Central memory CD8-positive, alpha-beta T cell (primary cell): ENCODE results near the gene TIGD3.

ENCODE experiments used
- ATAC-seq: fragments of 150-1000 bp; cut with Tn5 transposase; replicated peaks from 2 replicates; pipeline ENCODE4 v1.10.0; 2022; ENCODE audit warnings: mild to moderate bottlenecking, moderate FRiP score, moderate number of reproducible peaks; ENCODE audit not compliant: poor library complexity, severe bottlenecking; ENCODE audit errors: extremely low read depth
- DNase-seq, 2 donors: peaks; one replicate each; pipeline ENCODE4 v3.0.0; 2021; ENCODE audit warnings: low spot score in 2 of 2
- H3K27ac Mint-ChIP-seq: one replicate; pipeline ENCODE4 v1.8.0; 2022; ENCODE audit warnings: low read depth, mild to moderate bottlenecking, moderate library complexity, mixed read lengths
- H3K27me3 Mint-ChIP-seq: one replicate; pipeline ENCODE4 v1.8.0; 2022; ENCODE audit warnings: mixed read lengths
- H3K36me3 Mint-ChIP-seq: one replicate; pipeline ENCODE4 v1.8.0; 2022; ENCODE audit warnings: mild to moderate bottlenecking, moderate library complexity, mixed read lengths; ENCODE audit not compliant: insufficient read depth
- H3K4me1 Mint-ChIP-seq: one replicate; pipeline ENCODE4 v1.8.0; 2022; ENCODE audit warnings: mixed read lengths
- H3K4me3 Mint-ChIP-seq: one replicate; pipeline ENCODE4 v1.8.0; 2022; ENCODE audit warnings: mild to moderate bottlenecking, moderate library complexity, mixed read lengths
- H3K9me3 Mint-ChIP-seq: one replicate; pipeline ENCODE4 v1.8.0; 2022; ENCODE audit warnings: mixed read lengths

TIGD3 gene

GRCh38 chr11:65379698-65380459, 25.3 kb downstream of the TIGD3 start:
- Mint-ChIP-seq H3K4me3 (peak overlapping the region; percentile 3), H3K27me3 (no peaks in the 10 kb centered on the region), H3K27ac (no peak overlapping the region), H3K4me1 (peaks cover 31% of the 10 kb centered on the region), H3K36me3 (peaks cover 20% of the 10 kb centered on the region), H3K9me3 (no peaks in the 10 kb centered on the region)
- DNase-seq (no peak), ATAC-seq (no peak)

- DNase-seq (no peak), ATAC-seq (no peak)
- H3K27me3 Mint-ChIP-seq, result no peaks in the 10 kb centered on the region
- H3K9me3 Mint-ChIP-seq, result no peaks in the 10 kb centered on the region
- H3K36me3 Mint-ChIP-seq, result peaks cover 17% of the 10 kb centered on the region
- H3K4me3 Mint-ChIP-seq, result peak overlapping the region; percentile 97
- peaks cover 38% of the 10 kb centered on the region for H3K4me1 Mint-ChIP-seq
- no peak overlapping the region for H3K27ac Mint-ChIP-seq
Observed at GRCh38 chr11:65380460-65381119, 26.0 kb downstream of the TIGD3 start.

- peak overlapping the region; percentile 95 for H3K27ac Mint-ChIP-seq
- no peak for DNase-seq
- no peaks in the 10 kb centered on the region for H3K27me3 Mint-ChIP-seq
- H3K9me3 Mint-ChIP-seq, result no peaks in the 10 kb centered on the region
- peaks cover 19% of the 10 kb centered on the region for H3K36me3 Mint-ChIP-seq
- peaks cover 41% of the 10 kb centered on the region for H3K4me1 Mint-ChIP-seq
- ATAC-seq, result no peak
- H3K4me3 Mint-ChIP-seq, result peak overlapping the region; percentile 97
Observed at GRCh38 chr11:65381716-65382032, 27.1 kb downstream of the TIGD3 start.

- ATAC-seq (peak; percentile 78), DNase-seq (peak; percentile 72 to 85)
- H3K9me3 Mint-ChIP-seq, result no peaks in the 10 kb centered on the region
- H3K4me1 Mint-ChIP-seq, result peaks cover 46% of the 10 kb centered on the region
- H3K27me3 Mint-ChIP-seq, result no peaks in the 10 kb centered on the region
- H3K27ac Mint-ChIP-seq, result peak within 1 kb of the TSS; percentile 95
- H3K36me3 Mint-ChIP-seq, result peaks cover 22% of the 10 kb centered on the region
- peak within 1 kb of the TSS; percentile 97 for H3K4me3 Mint-ChIP-seq
Observed at GRCh38 chr11:65382033-65382803, 27.7 kb downstream of the TIGD3 start, which contains the start of gene SLC25A45. Gene SLC25A45 (minus strand): TSS chr11:65382646. CDS start chr11:65381951, 695 bp downstream.

- Mint-ChIP-seq H3K4me3 (peak overlapping the region; percentile 97), H3K36me3 (peaks cover 22% of the 10 kb centered on the region), H3K27me3 (no peaks in the 10 kb centered on the region), H3K9me3 (no peaks in the 10 kb centered on the region), H3K27ac (peak overlapping the region; percentile 95), H3K4me1 (peaks cover 51% of the 10 kb centered on the region)
- ATAC-seq (no peak), DNase-seq (no peak)
Observed at GRCh38 chr11:65382804-65383368, 28.3 kb downstream of the TIGD3 start.

GRCh38 chr11:65383778-65384177, 29.2 kb downstream of the TIGD3 start:
- DNase-seq, result no peak
- Mint-ChIP-seq H3K27ac (peak overlapping the region; percentile 95), H3K4me1 (peaks cover 59% of the 10 kb centered on the region), H3K4me3 (peak overlapping the region; percentile 97), H3K36me3 (peaks cover 22% of the 10 kb centered on the region), H3K27me3 (no peaks in the 10 kb centered on the region), H3K9me3 (no peaks in the 10 kb centered on the region)
- no peak for ATAC-seq

- Mint-ChIP-seq H3K27me3 (no peaks in the 10 kb centered on the region), H3K4me1 (peaks cover 65% of the 10 kb centered on the region), H3K4me3 (peak overlapping the region; percentile 97), H3K9me3 (no peaks in the 10 kb centered on the region), H3K27ac (peak overlapping the region; percentile 95), H3K36me3 (peaks cover 22% of the 10 kb centered on the region)
- no peak for ATAC-seq
- DNase-seq, result peak in 1 of 2 donors; percentile 34
Observed at GRCh38 chr11:65384301-65384889, 29.8 kb downstream of the TIGD3 start.

GRCh38 chr11:65386307-65387140, 32.0 kb downstream of the TIGD3 start, which contains the start of gene FRMD8:
Gene FRMD8 (plus strand): TSS chr11:65386637. CDS start chr11:65387037, 400 bp downstream.
- Mint-ChIP-seq H3K27ac (peak within 1 kb of the TSS; percentile 95), H3K4me3 (peak within 1 kb of the TSS; percentile 97), H3K27me3 (no peaks in the 10 kb centered on the region), H3K4me1 (peaks cover 81% of the 10 kb centered on the region), H3K36me3 (peaks cover 19% of the 10 kb centered on the region), H3K9me3 (no peaks in the 10 kb centered on the region)
- peak; percentile 78 to 82 for DNase-seq
- peak; percentile 57 for ATAC-seq

GRCh38 chr11:65388731-65389130, 34.2 kb downstream of the TIGD3 start:
- no peak for DNase-seq
- H3K9me3 Mint-ChIP-seq, result no peaks in the 10 kb centered on the region
- peaks cover 10% of the 10 kb centered on the region for H3K36me3 Mint-ChIP-seq
- peaks cover 67% of the 10 kb centered on the region for H3K4me1 Mint-ChIP-seq
- ATAC-seq, result no peak
- no peaks in the 10 kb centered on the region for H3K27me3 Mint-ChIP-seq
- H3K4me3 Mint-ChIP-seq, result peak overlapping the region; percentile 97
- H3K27ac Mint-ChIP-seq, result peak overlapping the region; percentile 79

GRCh38 chr11:65389294-65389980, 34.9 kb downstream of the TIGD3 start:
- DNase-seq, result no peak
- no peak for ATAC-seq
- Mint-ChIP-seq H3K4me1 (peaks cover 60% of the 10 kb centered on the region), H3K36me3 (peaks cover 13% of the 10 kb centered on the region), H3K9me3 (no peaks in the 10 kb centered on the region), H3K4me3 (peak overlapping the region; percentile 97), H3K27ac (peak overlapping the region; percentile 79), H3K27me3 (no peaks in the 10 kb centered on the region)
